Upper lobe of right lung (tissue), 1 donor: ENCODE results near the gene HLA-DMB. TPM values are rescaled to one million over a fixed set of nuclear protein-coding genes. Genes with fewer than 3 reads are reported as not detected.
A peak's percentile ranks its signal among the peaks of the same experiment; 100 is the strongest.

Experiments
- ATAC-seq: fragments of 200-7000 bp; cut with Tn5 transposase; one replicate; pipeline ENCODE4 v1.9.1; 2020; ENCODE audit warnings: mild to moderate bottlenecking, moderate library complexity
- DNase-seq: peaks from one replicate; pipeline ENCODE4 v3.0.0-alpha.2; 2020
- H3K27ac ChIP-seq: fragments of 200-600 bp; one replicate; pipeline ENCODE4 v1.8.0; 2022
- H3K27me3 ChIP-seq: fragments of 200-600 bp; one replicate; pipeline ENCODE4 v1.8.0; 2022; ENCODE audit warnings: mild to moderate bottlenecking
- H3K36me3 ChIP-seq: fragments of 200-600 bp; one replicate; pipeline ENCODE4 v1.8.0; 2022
- H3K4me1 ChIP-seq: fragments of 200-600 bp; one replicate; pipeline ENCODE4 v1.8.0; 2022
- H3K4me3 ChIP-seq: fragments of 200-600 bp; one replicate; pipeline ENCODE4 v1.8.0; 2022; ENCODE audit warnings: mild to moderate bottlenecking
- H3K9me3 ChIP-seq: fragments of 200-600 bp; one replicate; pipeline ENCODE4 v1.8.0; 2022
- CTCF ChIP-seq: fragments of 200-600 bp; IDR thresholded peaks from one replicate; pipeline ENCODE4 v1.8.0; 2022; ENCODE audit warnings: antibody characterized with exemption
- intact Hi-C: fragments of 100-400 bp; cut with DNase I; formaldehyde crosslinking; loops from one replicate; pipeline ENCODE4 v1.11.0; 2022
- total RNA-seq: library from RNA; stranded (reverse); fragmentation: NEBNext Ultra II Directional; extraction: Animal tissue kit (Norgen Biotek cat#: 25700); gene quantifications from one replicate; pipeline ENCODE4 v1.2.1, GENCODE V29; 2021
- donor health status: DM: no; HTN: yes; CAD: no; lungs with severe emphysema.

HLA-DMB gene
- total RNA-seq, 1 donor from 2014 or later = 140 TPM

- Histone ChIP-seq H3K4me3 (peak overlapping the region; percentile 74), H3K4me1 (peaks cover 35% of the 10 kb centered on the region), H3K27me3 (no peaks in the 10 kb centered on the region), H3K36me3 (peaks cover 57% of the 10 kb centered on the region), H3K27ac (peak overlapping the region; percentile 99), H3K9me3 (no peaks in the 10 kb centered on the region)
- ATAC-seq (no peak), DNase-seq (no peak)
- TF ChIP-seq CTCF = no peak
- intact Hi-C loops = no loop called here
Measured at GRCh38 chr6:32973144-32974015, 32.6 kb upstream of the HLA-DMB start.

GRCh38 chr6:32972353-32973143 lies 31.7 kb upstream of the HLA-DMB start:
- Histone ChIP-seq H3K9me3 (no peaks in the 10 kb centered on the region), H3K27ac (peak overlapping the region; percentile 99), H3K27me3 (no peaks in the 10 kb centered on the region), H3K4me1 (peaks cover 30% of the 10 kb centered on the region), H3K4me3 (peak overlapping the region; percentile 74), H3K36me3 (peaks cover 49% of the 10 kb centered on the region)
- TF ChIP-seq CTCF = no peak
- intact Hi-C loops = no loop called here
- DNase-seq = peak; percentile 76
- ATAC-seq = no peak

- Histone ChIP-seq H3K4me3 (peak overlapping the region; percentile 74), H3K9me3 (no peaks in the 10 kb centered on the region), H3K27ac (peak overlapping the region; percentile 99), H3K36me3 (peaks cover 41% of the 10 kb centered on the region), H3K4me1 (peaks cover 30% of the 10 kb centered on the region), H3K27me3 (no peaks in the 10 kb centered on the region)
- intact Hi-C loops = no loop called here
- ATAC-seq (peak; percentile 69), DNase-seq (peak; percentile 99)
- no peak for TF ChIP-seq CTCF
Measured at GRCh38 chr6:32971581-32972352, 30.9 kb upstream of the HLA-DMB start.

- intact Hi-C loops = no loop called here
- TF ChIP-seq CTCF = no peak
- ATAC-seq = no peak
- no peaks in the 10 kb centered on the region for H3K9me3 ChIP-seq
- peak overlapping the region; percentile 74 for H3K4me3 ChIP-seq
- H3K27ac ChIP-seq = peak overlapping the region; percentile 99
- no peaks in the 10 kb centered on the region for H3K27me3 ChIP-seq
- H3K4me1 ChIP-seq = peaks cover 30% of the 10 kb centered on the region
- DNase-seq = no peak
- peaks cover 35% of the 10 kb centered on the region for H3K36me3 ChIP-seq
Measured at GRCh38 chr6:32971242-32971580, 30.4 kb upstream of the HLA-DMB start.

- TF ChIP-seq CTCF = no peak
- H3K4me3 ChIP-seq = peak overlapping the region; percentile 74
- intact Hi-C loops = no loop called here
- no peaks in the 10 kb centered on the region for H3K27me3 ChIP-seq
- peaks cover 30% of the 10 kb centered on the region for H3K36me3 ChIP-seq
- peaks cover 28% of the 10 kb centered on the region for H3K4me1 ChIP-seq
- peak overlapping the region; percentile 99 for H3K27ac ChIP-seq
- ATAC-seq (peak; percentile 53), DNase-seq (peak; percentile 95)
- H3K9me3 ChIP-seq = no peaks in the 10 kb centered on the region
Measured at GRCh38 chr6:32970413-32971241, 29.8 kb upstream of the HLA-DMB start.
